GM12872 (cell line): ENCODE results near the gene PCDHGB1.

Experiments used
- CTCF ChIP-seq: IDR thresholded peaks from 3 replicates; pipeline ENCODE4 v1.5.1; 2011; ENCODE audit warnings: low read depth, mild to moderate bottlenecking, low read length, moderate library complexity; ENCODE audit not compliant: insufficient read depth

PCDHGB1 gene

GRCh38 chr5:141322261-141322660 lies 27.6 kb upstream of the PCDHGB1 start:
- TF ChIP-seq CTCF: no peak

- peak; percentile 61; the same call in 2 of the 3 replicates for TF ChIP-seq CTCF
Measured at GRCh38 chr5:141326088-141326854, 23.6 kb upstream of the PCDHGB1 start.

GRCh38 chr5:141328231-141328630 lies 21.7 kb upstream of the PCDHGB1 start:
- no peak for TF ChIP-seq CTCF

- TF ChIP-seq CTCF: peak; percentile 68
Measured at GRCh38 chr5:141330299-141331080, 19.4 kb upstream of the PCDHGB1 start, which contains the start of gene PCDHGA1. PCDHGA1 (plus strand) TSS chr5:141330514.

GRCh38 chr5:141338538-141339306 lies 11.2 kb upstream of the PCDHGB1 start, which contains the start of gene PCDHGA2:
PCDHGA2 (plus strand) TSS chr5:141338760.
- TF ChIP-seq CTCF: peak; percentile 54; the same call in 2 of the 3 replicates

GRCh38 chr5:141342773-141343172 lies 7.1 kb upstream of the PCDHGB1 start:
- no peak for TF ChIP-seq CTCF
